ENCODE measurements around the gene WASHC3.
A peak's percentile ranks its signal among the peaks of the same experiment; 100 is the strongest.
"Not testable (repeated sequence)": the region's sequence is repeated elsewhere in the genome, so short reads cannot be mapped to it uniquely, and the experiment has no call there.

The WASHC3 gene

DNA sequence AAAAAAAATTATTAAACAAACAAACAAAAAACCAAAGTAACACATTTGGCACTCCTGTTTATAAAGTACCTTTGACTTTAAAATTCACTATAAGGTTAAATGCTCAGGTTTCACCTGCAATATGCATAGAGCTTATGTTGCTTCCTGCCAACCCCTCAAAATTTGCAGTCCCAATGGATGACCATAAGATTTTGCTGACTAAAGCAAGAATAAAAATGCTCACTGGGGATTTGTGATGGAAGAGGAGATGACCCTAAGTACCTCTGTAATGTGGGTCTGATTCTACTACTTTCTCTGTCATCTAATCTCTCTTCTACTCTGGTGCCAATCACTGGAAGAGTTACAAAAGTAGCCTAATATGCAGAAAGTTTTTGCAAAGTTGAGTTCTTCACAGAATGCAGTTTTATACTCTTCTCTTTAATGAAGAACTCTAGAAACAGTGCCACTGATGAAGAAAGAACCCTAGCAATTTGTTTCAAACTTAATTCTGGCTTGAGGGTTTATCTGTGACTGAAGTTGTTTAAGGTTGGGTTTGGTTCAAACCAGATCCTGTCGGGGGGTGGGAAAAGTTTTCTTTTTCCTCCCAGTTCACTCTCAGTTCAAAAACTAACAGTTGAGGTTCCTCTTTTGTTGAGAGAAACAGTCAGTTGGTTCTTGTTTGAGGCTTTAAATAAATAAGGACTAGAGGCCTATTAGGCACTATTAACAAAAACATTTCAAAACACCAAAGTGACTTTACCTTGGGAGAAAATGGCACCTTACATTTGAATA, 10.9 kb downstream of the WASHC3 start:
- no peak for FAIRE-seq

DNA sequence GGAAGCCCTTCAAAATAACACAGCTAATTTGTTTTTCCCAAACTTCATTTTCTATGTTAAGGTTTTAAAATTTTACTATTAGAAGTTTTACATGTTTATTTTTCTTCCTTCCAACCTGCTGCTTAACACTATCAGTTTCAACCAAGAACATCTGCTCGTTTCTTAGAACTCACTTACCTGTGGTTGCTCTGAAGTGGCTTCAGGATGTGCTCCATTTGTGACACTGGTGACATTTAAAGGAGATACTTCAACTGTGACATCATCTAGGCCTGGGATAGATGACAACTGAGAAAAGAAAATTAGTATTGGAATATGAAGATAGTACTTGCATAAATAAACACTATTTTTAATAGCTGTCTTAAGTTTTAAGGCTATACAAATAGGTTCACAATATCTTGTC, 17.9 kb downstream of the WASHC3 start:
- no peak for FAIRE-seq

DNA sequence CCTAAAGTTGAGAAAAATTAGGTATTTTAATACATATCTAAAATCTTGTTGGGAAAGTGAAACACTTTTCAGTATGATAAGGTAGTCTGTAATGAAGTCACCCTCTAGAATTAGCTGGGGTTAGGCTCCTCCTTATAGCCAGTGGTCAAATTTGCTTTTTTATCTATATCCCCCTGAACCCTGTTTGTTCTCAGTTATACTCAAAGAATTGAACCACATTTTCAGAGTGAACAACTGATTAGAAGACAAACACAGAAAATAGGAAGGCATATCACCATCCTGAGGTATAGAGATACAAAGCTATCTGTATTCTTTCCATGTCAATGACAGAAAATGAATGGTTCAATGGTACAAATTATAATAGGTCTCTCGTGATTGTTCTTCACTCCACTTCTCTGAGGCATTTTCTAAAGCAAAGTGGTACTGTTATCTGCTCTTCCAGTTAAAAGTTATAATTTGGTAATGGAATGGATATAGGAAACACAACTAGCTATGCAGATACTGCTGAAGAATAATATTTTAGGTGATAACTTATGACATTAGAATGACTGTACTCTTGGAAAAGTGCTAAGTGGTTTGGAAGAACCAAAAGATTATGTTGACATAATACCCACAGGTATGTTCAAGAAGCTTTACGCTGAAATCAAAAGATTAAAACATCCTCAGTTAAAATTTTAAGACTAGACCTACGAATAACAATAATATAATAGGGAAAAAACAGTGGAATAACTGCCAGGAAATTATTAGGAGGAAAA, 27.6 kb downstream of the WASHC3 start:
- no peak for FAIRE-seq

DNA sequence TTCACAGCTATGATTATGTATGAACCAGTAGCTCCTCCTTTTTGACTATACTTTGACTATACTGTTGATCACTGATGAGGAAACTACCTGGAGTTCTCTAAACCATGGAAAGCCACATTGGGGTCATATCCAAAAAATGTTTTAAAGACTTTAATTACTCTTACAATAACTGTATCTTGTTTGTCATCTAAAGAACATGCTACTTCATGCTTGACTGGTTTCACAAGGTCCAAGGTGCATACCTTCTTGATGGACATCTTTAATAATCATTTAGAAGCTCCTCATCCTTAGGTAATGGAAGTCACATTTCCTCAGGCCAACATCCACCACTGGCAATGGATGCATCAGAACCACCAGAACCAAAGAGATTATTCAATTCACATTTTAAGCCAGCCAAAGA, 29.9 kb downstream of the WASHC3 start:
- no peak for FAIRE-seq

DNA sequence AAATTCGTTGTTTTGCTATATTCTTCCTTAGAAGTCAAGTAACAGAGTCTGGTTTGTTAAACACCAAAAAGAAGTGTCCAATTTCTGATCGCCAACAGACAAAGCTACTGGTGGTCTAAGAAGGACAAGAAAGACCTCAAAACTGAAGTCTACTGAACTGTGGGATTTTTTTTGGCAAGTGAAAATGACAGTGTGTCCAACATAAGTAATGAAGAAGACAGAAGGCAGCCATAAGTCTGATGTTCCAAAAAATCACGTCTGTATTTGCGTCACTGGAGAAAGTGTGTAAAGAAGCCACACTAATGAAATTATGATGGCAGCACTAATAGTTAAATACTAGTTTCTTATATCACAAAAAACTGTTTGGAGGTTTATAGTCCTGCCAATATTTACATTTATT, 32.6 kb downstream of the WASHC3 start:
- FAIRE-seq = no peak

DNA sequence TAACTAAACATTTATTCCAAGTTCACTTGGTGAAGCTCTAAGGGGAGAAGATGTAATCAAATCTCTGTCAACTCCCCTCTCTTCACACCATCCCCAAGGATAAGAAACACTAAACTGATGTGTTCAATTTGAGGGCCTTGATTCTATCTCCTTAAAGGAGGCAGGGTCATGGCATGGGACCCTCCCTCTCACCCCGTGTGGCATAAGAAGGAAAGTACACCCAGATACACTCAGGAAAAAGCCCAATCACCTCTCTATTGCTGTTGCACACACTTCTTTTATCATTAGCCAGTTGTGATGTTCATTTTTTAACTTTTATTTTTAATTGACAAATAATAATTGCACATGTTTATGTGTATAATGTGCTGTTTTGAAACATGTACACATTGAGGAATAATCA, 35.1 kb downstream of the WASHC3 start:
- no peak for FAIRE-seq

DNA sequence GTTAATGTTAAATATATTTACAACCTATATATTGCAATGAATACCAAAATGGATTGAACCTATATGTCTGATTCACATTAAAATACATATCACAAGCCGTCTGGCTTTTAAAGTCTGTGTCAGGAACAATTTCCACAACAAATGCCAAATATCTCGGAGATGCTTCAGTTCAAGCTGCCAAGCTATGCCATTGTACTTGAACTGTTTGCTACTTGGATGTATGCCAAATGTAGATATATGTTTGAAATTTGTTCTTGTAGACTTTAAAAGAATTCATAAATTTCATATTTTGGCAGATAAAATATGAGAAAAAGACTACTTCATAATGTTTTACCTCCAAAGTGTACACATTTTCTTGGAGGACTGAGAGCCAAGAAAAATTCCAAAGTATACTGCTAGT, 37.0 kb downstream of the WASHC3 start:
- no peak for FAIRE-seq

DNA sequence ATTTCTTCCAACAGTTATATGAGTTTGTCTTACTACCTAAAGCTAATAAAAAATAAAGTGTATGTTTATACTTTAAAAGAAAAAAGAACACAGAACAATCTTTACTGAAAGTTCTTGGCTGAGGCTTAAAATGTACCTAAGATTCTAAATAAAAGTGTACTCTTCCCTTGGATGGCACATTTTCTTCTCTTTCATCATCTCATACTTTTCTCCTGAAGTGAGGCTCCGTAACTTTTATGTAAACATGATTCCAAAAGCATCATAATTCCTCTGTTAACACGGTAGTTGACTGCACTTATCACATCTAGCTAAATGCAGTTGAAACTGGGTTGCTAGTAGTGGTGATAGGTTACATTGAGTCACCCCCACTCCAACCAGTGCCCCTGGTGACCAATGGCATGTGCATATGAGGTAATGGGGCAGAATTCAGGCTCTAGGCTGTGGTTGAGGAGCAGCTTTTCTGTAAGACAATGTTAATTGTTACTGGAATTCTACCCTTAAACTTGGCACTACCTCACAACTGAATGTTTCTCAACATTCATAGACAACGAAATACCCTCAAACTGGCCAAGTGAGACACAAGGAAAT, 38.4 kb downstream of the WASHC3 start:
- FAIRE-seq = no peak

DNA sequence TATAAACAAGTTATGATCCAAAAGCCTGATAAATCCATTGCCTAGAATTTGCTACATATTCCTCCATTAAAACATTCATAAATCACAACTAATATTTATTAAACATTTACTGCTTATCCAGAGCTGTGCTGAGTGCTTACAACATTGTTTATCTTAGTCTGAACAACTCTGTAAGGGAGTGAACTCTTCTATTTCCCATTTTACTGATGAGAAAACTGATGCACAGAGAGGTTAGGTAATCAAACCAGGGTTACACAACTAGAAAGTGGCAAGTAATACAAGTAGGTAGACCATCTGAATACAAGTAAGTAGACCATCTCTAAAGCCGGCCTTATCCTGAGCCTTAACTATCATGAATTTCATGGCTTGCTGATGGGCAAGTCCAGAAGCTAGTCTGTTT, 39.5 kb downstream of the WASHC3 start:
- no peak for FAIRE-seq

DNA sequence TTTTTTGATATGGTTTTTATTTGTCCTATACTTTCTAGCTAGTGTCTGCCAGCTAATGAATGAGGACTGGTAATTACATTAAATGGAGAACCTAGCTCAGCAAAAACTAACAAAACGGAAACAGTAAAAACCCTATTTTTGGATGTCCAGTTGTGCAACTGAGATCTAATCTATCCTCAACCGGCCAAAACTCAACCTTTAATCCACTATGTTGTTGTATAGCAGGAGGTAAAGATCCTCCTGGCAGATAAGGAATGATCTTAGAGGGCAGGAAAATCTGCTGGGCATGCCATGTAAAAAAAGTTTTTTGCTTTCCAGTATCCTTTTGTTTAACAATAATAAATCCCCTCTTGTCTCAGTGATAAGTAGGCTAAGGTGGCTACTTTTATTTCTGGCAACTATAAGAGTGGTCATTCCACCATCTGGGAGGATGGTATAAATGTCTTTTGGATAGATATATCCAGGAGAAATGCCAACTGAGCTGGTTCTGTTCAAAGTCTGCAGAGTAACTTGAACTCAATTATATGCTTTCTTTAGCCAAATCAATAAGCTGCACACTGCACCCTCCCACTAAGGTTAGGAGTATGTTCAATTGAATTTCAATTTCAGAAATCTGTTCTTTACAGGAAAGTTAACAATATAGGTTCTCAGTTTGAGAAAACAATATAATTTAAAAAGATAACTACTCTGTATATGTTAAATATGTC, 40.1 kb downstream of the WASHC3 start:
- no peak for FAIRE-seq

DNA sequence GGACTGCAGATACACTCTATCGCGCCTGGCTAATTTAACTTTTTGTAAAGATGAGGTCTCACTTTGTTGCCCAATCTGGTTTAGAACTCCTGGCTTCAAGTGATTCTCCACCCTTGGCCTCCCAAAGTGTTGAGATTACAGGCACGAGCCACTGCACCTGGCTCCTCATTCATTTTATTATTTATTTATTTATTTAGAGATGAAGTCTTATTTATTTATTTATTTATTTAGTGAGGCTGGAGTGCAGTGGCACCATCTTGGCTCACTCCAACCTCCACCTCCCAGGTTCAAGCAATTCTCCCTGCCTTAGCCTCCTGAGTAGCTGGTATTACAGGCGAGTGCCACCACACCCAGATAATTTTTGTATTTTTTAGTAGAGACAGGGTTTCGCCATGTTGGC, 43.2 kb downstream of the WASHC3 start:
- FAIRE-seq = not testable (repeated sequence)

DNA sequence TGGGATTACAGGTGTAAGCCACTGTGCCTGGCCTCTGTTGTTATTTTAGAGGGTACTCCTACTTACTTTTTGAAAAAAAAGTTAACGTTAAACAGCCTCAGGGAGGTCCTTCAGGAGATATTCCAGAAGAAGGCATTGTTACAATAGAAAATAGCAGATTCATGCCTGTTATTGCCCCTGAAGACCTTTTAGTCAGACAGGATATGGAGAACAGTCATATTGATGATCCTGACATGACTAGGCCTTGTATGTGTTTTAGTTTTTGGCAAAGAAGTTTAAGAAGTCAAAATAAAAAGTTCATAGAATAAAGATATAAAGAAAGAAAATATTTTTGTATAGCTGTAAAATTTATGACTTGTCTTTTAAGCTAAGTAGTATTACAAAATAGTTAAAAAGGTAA, 45.3 kb downstream of the WASHC3 start:
- peak; percentile 39 for FAIRE-seq

DNA sequence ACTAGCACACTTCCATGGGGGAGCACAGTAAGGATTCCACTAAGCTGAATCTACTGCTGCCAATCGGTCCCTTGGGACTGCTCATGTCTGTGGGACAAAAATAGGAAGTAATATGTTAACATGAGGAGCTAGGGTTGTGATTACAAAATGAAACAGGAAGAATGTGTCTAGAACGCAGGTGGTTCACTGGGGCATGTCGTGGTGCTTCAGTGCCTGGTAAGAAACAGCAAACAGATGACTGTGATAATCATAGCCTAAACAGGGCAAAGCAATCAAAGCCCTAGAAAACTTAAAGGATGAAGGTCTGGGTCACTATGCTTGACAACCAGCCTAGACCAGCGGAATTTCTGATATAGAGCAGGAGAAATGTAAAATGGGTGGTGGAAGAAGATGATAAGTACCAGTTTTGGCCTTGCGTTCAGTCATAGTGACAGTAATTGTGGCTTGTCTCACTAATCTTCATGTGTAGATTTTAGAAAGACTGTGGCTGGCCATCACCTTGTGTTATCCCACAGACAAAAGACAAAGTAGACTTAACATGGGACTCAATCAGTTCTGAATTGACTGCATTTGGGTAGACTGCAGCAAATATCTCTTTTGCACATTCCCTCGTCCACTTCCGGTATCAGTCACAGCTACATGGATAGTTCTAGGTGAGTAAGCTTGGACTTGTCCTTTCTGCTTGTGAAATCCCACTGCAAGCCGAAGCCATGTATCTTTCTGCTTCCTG, 51.4 kb downstream of the WASHC3 start:
- FAIRE-seq = no peak

DNA sequence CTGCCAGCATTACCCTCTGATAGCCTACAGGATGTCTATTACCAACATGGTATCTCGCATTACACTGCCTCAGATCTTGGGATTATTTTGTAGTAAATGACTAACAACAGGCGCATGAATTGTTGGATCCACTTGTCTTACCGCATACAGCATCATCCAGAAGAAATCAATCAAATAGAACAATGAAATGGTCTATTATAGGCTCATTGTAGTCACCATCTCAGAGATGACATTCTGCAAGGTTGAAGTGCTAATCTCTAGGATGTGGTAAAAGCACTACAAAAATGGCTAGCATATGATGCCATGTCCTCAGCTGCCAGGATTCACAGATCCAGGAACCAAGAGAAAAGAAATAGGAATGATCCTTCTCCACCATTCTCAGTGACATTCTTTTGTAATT, 52.0 kb downstream of the WASHC3 start:
- FAIRE-seq = no peak

DNA sequence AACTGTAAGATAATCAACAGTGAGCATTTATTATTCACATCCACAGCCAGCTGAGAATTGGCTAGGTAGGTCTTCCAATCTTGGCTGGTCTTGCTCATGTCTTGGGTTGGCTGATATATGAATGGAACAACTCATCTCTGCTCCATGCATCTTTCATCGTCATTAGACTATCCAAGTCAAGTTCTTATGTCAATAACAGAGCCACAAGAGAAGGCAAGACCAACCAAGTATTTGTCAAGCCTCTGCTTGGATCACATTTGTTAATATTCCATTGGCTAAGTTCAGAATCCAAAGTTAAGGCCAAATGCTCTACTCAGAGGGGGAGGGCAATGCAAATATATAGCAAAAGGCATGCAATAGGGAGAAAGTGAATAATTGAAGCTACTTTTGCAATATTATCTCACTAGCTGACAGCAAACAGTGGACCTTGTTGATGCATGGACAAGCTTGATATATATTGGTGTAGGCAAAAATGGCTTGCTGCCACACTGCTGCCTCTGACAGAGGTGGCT, 53.1 kb downstream of the WASHC3 start:
- FAIRE-seq = no peak

DNA sequence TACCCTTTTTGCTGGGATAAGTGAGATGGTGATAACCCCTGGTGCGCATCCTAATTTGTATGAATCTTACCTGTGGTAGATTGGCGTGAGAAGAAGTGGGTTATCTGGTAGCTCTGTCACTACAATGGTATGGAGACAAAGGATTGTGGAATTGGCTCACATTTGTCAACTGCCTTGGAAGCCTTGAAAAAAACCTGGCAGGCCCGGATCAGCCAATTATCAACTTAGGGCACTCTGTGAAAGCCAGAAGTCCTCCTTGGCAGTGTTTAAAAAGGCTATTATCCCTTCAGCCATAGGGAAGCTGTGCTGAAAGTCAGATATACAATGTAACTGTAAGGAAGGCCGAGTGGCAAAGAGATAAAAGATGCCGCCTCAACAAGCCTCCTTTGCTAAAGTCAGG, 56.5 kb downstream of the WASHC3 start:
- FAIRE-seq = no peak

DNA sequence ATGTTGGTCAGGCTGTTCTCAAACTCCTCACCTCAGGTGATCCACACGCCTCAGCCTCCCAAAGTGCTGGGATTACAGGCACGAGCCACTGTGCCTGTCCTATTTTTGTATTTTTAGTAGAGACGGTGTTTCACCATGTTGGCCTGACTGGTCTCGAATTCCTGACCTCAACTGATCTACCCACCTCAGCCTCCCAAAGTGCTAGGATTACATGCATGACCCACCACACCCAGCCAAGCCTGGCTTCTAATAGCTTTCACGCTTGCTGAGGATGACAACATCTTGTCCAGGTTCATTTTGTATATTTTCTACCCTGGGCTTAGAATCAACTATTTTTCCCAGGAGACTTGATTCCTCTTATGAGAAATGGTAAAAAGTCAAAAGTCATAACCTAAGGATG, 64.7 kb downstream of the WASHC3 start:
- FAIRE-seq = no peak

DNA sequence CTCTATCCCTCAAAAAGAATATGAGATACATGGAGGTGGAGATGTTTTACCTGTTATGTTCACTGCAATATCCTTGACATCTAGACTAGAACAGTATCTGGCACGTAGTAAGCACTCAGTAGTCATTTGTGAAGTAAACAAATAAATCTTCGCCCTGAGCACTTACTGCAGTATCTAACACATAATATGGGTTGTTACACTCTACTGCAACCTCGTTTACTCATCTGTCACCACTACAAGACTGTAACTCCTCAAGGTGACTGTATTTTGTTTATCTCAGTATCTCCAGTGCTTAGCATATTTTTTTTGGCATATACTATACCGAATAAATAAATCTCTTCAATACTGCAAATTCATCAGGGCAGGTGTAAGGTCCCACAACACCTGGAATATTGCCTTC, 66.1 kb downstream of the WASHC3 start:
- FAIRE-seq = no peak

DNA sequence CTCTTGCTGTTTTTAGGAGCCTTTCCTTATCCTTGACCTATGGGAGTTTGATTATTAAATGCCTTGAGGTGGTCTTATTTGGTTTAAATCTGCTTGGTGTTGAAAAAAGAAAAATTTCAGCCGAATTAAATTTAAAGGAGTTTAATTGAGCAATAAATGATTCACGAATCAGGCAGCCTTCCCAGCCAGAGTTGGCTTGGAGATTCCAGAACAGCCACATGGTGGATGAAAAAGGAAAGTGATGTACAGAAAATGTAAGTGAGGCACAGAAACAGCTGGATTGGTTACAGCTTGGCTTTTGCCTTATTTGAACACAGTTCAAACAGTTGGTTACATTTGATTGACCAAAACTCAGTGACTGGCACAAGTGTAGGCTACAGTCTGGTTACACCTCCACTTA, 69.7 kb downstream of the WASHC3 start:
- FAIRE-seq = no peak

DNA sequence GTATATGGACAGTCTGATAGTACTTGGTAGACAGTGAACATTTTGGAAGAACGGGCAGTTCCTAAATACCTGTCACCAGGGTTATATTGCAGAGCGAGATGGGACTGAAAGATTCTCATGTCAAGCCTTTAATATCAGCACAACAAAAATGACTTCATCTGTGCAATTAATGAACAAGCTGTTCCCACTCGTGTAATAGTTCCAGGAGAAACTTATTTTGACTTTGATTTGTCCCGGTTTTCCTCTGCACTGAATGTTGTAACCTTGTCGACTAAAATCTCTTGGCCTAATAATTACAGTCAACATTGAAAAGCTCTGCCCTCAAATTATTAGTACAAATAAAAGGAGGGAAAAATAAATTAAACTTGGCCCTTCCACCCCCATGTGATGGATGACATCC, 79.5 kb downstream of the WASHC3 start:
- no peak for FAIRE-seq

DNA sequence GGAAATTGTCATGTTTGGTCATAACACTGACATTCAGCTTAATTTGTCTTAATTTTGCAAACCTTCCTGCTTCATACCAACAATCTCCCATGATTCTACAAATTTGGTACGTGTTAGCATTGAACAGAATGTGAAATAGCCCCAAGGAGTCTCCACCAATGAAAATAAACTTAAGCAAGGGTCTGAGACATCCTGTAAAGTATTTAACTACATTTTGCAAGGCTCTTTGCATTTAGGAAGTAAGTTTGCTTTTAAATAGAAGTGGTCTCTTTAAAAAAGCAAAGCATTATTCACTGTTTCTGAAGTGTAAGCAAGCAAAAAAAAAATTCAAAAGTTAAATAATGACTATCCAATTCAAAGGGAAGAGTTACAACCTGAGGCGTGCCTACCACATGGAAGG, 79.9 kb downstream of the WASHC3 start:
- no peak for FAIRE-seq

DNA sequence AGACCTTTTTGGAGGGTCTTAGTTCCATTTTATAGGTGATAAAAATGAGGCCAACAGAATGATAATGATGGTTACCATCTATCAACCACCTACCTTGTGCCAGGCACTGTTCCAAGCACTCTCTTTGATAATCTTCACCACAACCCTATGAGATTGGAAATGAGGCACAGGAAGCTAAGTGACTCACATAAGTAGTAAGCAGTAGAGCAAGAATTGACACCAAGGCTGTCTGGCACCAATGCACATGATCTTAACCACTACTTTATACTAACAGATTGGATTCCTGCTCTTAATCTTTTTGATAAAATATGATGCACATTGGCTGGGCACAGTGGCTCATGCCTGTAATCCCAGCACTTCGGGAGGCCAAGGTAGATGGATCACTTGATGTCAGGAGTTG, 93.0 kb downstream of the WASHC3 start:
- FAIRE-seq = no peak

DNA sequence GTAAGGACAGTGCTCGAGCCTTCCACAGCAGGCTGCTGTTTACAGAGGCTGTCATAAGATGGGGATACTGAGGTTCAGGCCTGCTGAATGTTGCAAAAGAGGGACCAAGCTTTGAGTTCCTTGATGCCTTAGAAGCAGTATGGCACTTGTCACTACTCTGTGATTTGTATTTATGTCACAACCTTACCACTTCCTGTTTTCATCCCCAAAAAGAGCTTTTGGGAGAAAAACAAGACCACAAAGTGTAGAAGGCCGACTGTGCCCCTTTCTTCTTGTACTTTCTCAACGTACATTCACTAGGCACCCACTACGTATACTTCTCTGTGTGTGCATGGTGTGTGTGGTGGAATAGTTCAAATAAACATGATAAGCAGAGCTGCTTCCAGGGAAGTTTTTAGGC, 94.3 kb downstream of the WASHC3 start:
- no peak for FAIRE-seq
